Esophagus mucosa (tissue), 1 donor: Measurements from ENCODE around the gene FHIP1B. TPM values are rescaled to one million over a fixed set of nuclear protein-coding genes. Genes with fewer than 3 reads are reported as not detected.
A peak's percentile ranks its signal among the peaks of the same experiment; 100 is the strongest.
"Not testable (repeated sequence)": the region's sequence is repeated elsewhere in the genome, so short reads cannot be mapped to it uniquely, and the experiment has no call there.

Experiments used
- ATAC-seq: fragments of 200-7000 bp; cut with Tn5 transposase; one replicate; pipeline ENCODE4 v1.9.1; 2020
- total RNA-seq: library from RNA; stranded (reverse); gene quantifications from one replicate; pipeline ENCODE4 v1.2.4, GENCODE V29; 2023
- donor health status: DM: yes; HTN: yes; CAD: no.

The FHIP1B gene
- 13.2 TPM for total RNA-seq

DNA sequence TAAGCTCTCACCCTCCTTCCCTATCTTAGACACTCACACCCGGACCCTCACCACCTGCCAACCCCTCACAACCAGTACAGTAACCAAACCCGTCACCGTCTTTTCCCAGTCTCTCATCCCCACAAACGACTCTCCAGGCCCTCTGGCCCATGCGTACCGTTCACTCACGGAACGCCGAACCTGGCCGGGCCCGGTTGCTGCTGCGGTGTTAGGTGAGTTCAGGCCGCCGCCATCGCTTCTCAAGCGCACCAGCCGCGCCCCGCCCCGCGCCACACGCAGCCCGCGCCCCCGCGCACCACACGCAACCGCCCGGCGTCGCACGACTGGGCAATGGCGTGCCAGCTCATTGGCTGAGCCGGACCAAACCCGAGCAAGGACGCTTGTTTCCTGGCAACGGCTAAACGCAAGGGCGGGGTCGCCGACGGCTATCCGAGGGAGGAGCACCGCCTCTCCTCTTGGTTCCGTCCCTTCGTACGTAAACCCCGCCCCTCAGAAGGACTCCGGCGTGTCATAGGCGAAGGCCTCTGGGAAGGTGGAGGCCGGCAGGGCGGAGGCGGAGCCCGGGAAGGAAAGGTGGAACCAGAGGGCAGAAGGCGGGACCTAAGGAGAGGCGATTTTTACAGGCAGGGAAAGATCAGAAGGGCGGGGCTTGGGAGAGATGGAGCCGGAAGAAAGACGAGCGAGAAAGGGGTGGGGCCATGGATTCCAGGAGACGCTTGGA is at the start of gene FHIP1B:
TSS of gene FHIP1B (minus strand) at position 250 of the 721 bp plus-strand sequence. CDS start 10,120 bp downstream, outside the sequence.
- peak; percentile 99 for ATAC-seq

GRCh38 chr11:6283453-6284023 is 49.1 kb upstream of the FHIP1B start:
- ATAC-seq, result no peak

GRCh38 chr11:6280809-6281208 is 46.4 kb upstream of the FHIP1B start:
- not testable (repeated sequence) for ATAC-seq

GRCh38 chr11:6273188-6273587 is 38.8 kb upstream of the FHIP1B start:
- ATAC-seq, result no peak

DNA sequence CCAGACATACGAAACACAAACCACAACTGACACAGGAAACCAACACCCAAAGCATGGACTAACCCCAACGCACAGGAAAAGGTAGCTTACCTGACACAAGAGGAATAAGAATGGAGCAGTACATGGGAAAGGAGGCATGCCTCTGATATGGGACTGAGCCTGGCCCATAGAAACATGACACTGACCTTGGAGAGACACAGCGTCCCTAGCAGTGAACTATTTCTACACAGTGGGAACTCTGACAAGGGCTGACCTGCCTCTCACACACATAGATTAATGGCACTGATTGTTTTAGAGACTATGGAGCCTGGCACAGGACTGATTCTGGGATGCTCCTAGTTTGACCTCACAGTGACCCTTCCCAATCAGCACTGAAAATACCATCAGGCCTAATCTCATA is 37.2 kb upstream of the FHIP1B start:
- ATAC-seq, result no peak

DNA sequence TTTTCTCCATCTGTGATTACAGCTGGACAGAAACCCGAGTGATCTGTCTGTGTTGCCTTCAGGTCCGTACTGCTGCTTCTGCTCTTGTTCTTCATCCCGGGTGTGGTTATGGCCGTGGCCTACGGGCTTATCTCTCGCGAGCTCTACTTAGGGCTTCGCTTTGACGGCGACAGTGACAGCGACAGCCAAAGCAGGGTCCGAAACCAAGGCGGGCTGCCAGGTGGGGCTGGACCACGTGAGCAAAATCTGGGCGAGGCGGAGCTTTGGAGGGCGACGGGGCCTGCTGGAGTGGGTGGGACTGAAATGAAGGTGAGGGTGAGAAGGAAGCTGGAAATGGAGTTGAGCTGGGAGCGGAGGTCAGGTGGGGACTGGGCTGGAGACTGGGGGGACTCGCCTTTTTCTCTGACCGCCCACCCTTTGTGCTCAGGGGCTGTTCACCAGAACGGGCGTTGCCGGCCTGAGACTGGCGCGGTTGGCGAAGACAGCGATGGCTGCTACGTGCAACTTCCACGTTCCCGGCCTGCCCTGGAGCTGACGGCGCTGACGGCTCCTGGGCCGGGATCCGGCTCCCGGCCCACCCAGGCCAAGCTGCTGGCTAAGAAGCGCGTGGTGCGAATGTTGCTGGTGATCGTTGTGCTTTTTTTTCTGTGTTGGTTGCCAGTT is 36.3 kb upstream of the FHIP1B start:
- no peak for ATAC-seq

DNA sequence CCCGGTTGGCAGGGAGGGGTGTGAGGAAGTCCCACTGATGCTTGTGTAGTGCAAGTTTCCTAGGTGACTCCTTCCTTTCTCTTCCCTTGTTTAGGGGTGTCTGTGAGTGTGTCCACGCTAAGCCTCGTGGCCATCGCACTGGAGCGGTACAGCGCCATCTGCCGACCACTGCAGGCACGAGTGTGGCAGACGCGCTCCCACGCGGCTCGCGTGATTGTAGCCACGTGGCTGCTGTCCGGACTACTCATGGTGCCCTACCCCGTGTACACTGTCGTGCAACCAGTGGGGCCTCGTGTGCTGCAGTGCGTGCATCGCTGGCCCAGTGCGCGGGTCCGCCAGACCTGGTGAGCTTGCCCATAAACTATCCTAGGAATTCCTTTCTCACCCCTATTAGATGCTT is 35.6 kb upstream of the FHIP1B start:
- ATAC-seq, result no peak

- ATAC-seq, result no peak
Measured at GRCh38 chr11:6268820-6269219, 34.4 kb upstream of the FHIP1B start.

DNA sequence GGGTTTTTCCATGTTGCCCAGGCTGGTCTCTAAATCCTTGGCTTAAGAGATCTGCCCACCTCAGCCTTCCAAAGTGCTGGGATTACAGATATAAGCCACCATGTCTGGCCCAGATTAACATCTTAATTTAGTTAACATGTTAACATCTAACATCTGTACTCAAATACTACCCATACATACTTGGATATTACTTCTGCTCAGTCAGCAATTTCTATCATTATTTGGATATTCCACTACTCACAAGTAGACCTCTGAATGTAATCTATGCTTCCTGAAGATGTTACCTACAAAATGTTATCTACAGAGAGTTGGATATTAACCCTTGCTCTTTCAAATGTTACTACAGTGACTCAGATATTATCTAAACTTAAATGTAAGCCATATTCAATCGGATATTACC is 29.2 kb upstream of the FHIP1B start:
- ATAC-seq, result no peak

GRCh38 chr11:6260207-6260726 is 25.8 kb upstream of the FHIP1B start:
- no peak for ATAC-seq

DNA sequence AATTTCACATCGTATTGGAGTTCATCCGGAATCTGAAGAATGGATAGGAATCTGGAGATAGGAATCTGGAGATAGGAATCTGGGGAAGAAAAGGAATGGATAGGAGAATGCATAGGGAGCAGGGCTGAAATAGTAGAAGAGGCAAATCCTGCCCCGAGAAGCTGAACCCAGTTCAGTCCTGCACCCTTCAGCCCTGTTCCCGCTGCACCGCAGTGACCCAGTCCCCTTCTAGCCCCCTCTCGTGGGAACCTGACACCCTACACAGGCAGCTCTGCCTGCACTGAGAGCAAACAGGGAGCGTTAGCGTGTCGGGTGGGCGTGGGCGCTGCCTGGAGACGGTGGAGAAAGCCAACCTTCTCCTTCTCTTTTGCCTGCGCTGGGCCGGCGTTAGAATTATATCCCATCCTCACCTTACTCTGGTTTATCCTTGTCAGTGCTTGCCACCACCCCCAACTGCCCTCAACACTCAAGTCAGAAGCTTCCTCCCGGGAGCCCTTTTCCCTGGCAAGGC is 24.2 kb upstream of the FHIP1B start:
- peak; percentile 12 for ATAC-seq

DNA sequence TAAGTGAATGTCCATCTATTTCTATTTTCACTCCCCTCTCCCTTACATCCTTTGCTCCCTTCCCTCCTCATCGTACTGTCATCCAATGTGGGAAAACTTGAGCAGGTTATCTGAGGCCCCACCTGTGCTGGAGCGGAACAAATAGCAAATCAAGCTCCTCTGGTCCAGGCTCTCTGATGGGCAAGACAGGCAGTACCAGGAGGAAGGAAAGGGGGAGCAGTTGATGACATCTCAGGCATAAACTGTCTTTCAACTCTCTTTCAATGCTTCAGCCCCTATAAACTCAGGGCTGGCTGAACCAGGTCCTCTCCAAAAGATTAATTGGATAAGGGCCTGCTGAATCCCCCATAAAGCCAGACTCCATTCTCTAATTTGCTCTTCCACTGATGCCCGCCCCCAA is 23.7 kb upstream of the FHIP1B start:
- ATAC-seq, result no peak

DNA sequence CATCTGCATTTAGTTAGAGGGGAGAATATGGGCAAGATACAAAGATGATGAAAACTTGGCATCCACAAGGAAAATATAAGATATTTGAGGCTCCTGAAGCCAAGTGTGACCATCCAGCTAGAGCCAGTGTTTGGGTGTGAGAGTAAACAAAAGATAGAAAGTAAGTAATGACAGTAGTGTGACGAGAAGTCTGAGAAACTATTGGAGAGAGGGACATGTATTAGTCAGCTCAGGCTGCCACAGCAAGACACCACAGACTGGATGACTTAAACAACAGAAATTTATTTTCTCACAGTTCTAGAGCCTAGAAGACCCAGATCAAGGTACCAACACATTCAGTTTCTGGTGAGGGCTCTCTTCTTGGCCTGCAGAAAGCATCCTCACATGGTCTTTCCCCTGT is 18.8 kb upstream of the FHIP1B start:
- no peak for ATAC-seq

- no peak for ATAC-seq
Measured at GRCh38 chr11:6251990-6252473, 17.6 kb upstream of the FHIP1B start.

DNA sequence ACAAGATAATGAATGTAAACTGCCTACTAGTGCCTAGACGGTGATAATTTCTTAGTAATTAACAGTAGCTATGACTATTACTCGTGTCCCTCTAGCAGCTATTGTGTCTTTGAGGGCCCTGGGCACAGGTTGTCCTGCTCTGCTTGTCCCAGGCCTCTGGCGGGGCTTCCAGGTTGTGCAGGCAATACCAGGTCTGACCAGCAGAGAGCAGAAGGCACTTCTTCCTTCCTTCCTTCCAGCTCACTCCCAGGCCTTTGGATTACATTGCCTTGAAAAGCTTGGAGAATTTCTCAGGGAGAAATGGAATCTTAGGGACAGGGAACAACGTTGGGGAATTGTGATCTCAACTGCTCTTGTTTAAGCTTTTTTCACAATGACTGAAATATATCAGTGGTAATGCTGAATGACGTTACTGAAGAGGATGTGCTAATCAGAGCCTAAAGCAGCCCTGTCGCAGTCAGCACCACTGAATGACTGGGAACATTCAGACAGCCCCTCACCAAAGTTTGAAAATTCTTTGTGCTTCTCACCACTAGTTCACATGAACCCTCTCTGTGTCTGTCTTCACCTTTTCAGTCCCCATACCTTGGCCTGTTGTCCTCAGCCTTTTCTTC is 16.8 kb upstream of the FHIP1B start:
- peak; percentile 87 for ATAC-seq

DNA sequence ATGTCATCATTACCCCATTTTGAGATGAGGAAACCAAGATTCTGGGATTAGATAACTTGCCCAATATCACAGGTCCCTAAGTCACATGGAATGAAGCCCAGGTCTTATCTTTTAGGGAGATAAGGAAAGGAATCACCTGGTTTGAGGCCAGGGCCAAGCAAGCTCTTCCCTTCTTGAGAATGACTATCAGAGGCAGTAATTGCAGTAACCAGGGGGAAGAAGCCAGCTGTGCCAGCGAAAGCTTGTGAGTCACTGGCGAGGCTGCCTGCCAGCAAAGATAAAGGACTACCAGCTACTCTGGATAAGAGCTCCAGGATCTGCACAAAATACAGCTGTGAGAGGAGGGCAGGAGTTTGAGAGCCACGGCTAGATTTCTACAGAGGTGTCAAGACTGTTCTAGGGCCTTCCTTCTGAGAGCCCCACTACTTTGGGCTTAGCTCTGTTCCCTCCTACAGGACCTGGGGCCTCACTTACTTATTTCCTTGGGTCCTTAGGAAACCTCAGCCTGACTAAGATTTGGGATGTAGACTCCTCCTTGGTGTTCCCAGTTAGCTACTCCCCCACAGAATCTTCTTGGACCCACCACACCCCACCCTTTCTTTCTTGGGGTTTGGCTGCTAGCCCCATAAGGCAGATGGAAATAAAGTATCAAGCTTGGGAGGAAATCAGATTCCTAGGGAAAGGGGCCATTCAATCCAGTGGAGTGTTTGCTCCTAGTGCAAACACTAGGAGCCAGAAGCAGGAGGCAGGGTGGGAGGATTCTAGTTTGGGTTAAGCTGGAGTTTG is 15.5 kb upstream of the FHIP1B start:
- ATAC-seq, result peak; percentile 69

GRCh38 chr11:6248897-6249296 is 14.5 kb upstream of the FHIP1B start:
- not testable (repeated sequence) for ATAC-seq

DNA sequence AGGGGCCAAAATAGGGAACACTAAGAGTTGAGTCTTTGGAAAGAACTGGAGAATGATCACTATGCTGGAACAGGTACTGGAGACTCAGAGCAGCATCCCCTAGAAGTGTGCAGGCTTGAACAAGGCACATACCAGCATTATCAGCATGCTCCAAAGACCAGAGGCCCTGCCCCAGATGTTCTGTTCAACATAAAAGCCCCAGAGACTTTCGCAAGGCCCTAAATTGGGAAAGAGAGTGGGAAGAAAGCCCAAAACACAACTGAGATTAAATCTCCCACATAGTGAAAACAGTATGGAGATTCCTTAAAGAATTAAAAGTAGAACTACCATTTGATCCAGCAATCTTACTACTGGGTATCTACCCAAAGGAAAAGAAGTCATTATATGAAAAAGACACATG is 13.8 kb upstream of the FHIP1B start:
- ATAC-seq, result peak; percentile 32

- peak; percentile 58 for ATAC-seq
Measured at GRCh38 chr11:6245536-6245935, 11.1 kb upstream of the FHIP1B start.

- ATAC-seq, result no peak
Measured at GRCh38 chr11:6241316-6241715, 6.9 kb upstream of the FHIP1B start.

DNA sequence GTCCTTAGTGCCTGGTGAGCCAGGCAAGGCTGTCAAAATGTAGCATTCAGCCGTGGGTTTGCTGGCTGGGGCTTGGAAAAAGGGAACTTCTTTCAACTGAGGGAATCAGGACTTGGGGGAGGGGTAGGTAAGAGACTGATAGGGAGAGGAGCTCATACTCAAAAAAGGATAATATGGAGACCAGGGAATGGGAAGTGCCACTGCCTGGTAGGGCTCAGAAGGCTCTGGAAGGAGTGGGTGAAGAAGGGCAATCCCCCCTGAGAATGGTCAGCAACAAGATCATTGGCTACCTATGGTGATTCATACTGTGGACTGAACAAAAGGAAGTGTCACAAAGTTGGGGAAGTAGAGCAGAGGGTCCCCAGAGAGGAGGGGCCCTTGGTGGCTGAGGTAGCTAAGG is 6.3 kb upstream of the FHIP1B start:
- ATAC-seq, result no peak

- no peak for ATAC-seq
Measured at GRCh38 chr11:6240139-6240538, 5.7 kb upstream of the FHIP1B start.
